Stimulated activated CD4-positive, alpha-beta T cell treated with anti-CD3 and anti-CD28 coated beads, Interleukin-1b, Interleukin-23, amount 100 ng/mL, for 4 hours (primary cell): ENCODE results near the gene SERPINH1.

Experiments
- DNase-seq, 2 donors: peaks; one replicate each; pipeline ENCODE4 v3.0.0-alpha.2; 2020; ENCODE audit warnings: low read depth in 2 of 2

SERPINH1 gene

GRCh38 chr11:75532200-75533048, 29.6 kb upstream of the SERPINH1 start:
- peak; percentile 67 to 86 for DNase-seq

- no peak for DNase-seq
Observed at GRCh38 chr11:75533896-75534258, 28.2 kb upstream of the SERPINH1 start.

GRCh38 chr11:75534259-75535069, 27.6 kb upstream of the SERPINH1 start:
- no peak for DNase-seq

DNA sequence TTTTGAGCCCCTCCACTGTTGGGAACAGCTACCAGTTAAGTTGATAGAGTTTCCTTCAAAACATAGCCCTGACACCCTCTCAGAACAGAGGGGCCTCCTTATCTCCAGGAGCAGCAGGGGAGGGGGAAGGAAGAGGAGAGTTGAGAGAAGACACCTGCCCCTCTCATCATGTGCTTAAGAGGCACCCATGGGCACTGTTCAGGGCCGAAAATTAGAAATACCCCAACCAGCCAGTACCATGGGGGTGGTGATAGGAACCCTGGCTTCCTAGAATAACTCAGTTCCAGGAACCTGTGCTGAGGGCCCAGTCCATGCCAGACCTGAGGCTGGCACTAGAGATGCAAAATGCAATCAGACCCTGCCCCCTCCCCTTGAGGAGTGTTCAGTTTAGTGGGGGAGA, 27.0 kb upstream of the SERPINH1 start:
- DNase-seq: no peak

DNA sequence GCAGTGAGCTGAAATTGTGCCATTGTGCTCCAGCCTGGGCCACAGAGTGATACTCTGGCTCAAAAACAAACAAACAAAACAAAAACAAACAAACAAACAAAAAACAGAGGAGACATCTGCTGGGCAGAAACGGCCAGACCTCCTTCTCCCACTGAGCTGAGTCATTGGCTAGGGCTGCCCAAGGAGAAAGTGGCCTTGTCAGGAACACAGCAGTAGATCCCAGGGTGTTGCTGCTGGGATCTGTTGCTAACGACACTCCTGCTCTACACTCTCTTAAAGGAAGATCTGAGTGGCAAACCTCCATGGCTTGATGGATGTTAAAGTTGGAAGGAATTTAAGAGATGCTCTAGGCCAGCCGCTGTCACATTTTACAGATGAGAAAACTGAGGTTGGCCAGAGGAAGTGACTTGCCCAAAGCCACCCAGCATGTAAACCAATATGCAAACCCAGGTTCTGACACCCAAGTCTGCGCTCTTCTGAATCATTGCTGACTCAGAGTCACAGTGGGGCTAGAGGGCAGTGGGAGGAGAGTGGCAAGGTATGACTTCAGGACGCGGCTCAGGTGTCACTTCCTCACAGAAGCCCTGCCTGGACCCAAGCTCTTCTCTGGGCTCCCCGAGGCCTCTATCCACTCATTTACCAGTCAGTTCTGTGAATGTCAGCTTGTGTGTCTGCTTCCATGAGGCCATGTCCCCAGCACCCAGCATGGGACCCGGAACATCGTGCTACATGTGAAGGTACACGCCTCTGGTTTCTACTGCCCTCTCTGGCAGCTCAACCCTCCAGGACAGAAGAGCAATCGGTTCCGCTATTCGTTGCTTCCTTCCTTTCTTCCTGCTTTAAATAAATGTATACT, 25.0 kb upstream of the SERPINH1 start:
- peak in 1 of 2 donors; percentile 34 for DNase-seq

GRCh38 chr11:75537740-75538139, 24.3 kb upstream of the SERPINH1 start:
- no peak for DNase-seq

DNA sequence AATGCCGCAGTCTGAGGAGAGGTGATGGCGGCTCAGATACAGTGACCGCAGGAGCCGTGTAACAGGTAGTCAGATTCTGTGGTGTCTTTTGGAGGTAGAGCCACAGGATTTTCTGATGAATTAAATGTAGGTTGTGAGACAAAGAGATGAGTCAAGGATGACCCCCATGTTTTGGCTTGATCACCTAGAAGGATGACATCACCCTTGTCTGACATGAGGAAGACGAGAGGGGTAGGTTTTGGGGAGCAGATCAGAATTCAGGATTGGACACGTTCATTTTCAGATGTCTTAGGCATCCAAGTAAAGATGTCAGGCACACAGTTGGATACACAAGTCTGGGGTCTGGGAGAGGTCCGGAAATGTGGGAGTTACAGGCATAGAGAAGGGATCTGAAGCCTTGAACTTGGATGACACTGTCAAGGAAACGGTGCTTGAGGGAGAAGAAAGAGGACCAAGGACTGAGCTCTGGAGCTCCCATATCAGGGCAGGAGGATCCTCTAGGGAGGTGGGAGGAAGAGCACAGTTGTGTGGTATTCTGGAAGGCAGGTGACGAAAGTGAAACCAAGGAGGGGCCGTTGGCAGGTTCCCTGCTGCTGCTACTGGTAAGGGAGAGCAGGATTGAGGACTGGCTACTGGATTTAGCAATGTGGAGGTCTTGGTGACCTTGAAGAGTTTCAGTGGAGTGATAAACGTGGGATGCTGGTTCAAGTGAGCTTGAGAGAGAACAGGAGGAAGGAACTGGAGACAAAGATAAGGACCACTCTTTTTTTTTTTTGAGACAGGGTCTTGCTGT, 23.7 kb upstream of the SERPINH1 start:
- no peak for DNase-seq

DNA sequence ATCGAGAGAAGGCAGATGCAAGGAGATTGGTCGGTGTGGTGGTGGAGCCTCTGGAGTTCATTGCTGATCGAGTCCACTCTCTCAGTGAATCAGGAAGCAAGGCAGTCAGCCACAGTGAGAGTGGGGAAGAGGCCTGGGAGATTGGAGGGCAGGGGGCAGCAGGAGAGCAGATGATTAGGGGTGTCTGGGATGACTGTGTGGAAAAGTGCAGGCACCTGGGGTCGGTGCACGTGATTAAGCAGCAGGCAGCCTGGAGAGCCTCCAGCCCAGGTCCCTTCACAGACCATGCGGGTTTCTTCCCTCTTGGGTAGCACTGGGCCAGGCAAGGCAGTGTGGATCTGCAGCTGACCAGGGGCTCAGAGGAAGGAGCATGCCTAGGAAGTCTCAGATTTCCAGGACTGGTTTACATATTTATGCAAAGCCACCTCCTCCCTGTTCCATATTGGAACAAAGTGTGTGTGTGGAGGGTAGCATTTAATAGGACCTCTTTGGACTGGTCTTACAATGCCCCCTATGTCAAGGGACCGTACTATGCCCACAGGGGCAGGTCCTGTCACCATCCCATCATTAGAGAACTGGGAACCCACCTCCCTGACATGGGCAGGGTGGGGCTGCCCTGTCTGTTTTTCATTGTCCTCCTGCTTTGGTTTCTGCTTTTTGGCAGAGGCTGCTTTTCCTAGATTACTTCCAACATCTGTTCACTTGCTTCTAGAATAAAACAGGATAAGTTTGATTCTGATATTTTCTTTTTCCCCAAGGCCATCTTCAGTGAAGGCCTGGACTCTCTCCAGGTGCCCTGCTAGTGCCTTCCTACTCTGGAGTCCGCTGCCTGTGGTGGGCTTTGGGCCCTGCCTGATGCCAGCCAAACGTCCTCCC, 22.4 kb upstream of the SERPINH1 start:
- DNase-seq: no peak

- no peak for DNase-seq
Observed at GRCh38 chr11:75541193-75542087, 20.6 kb upstream of the SERPINH1 start.

- DNase-seq: no peak
Observed at GRCh38 chr11:75542088-75542438, 20.0 kb upstream of the SERPINH1 start.

- no peak for DNase-seq
Observed at GRCh38 chr11:75543806-75544205, 18.2 kb upstream of the SERPINH1 start.

DNA sequence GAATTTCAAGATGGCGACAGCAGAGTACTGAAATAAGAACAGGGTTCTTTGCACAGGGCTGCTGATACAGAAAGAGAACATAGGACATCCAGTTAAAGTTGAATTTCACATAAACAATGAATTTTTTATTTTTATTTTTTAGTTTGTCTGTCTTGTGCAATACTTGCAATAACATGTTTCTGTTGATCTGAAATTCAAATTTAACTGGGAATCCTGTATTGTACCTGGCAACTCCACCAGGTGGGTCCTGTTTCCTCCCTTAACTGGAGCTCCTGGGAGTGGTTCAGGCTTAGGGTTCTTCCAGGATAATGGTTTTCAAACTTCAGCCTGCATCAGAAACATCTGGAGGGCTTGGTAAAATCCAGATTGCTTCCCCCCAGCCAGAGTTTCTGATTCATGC, 14.9 kb upstream of the SERPINH1 start:
- DNase-seq: no peak

DNA sequence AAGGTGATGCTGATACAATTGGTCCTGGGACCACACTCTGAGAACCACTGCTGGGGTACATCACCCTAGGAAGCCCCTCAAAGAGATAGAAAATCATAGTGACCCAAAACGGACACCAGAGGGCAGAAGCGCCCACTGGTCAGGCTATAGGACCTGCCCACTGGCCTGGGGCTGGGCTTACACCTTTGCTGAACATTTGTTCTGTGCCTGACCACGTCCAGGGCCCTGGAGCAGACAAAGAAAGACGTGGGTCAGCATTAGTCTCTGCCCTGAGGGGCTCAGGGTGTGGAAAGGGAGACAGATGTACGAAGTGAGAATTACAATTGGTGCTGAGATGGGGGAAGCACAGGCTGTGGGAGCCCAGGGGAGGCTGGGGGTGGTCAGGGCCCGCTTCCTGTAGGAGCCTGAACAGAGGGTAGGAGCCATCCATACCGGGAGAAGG, 14.4 kb upstream of the SERPINH1 start:
- DNase-seq: no peak

DNA sequence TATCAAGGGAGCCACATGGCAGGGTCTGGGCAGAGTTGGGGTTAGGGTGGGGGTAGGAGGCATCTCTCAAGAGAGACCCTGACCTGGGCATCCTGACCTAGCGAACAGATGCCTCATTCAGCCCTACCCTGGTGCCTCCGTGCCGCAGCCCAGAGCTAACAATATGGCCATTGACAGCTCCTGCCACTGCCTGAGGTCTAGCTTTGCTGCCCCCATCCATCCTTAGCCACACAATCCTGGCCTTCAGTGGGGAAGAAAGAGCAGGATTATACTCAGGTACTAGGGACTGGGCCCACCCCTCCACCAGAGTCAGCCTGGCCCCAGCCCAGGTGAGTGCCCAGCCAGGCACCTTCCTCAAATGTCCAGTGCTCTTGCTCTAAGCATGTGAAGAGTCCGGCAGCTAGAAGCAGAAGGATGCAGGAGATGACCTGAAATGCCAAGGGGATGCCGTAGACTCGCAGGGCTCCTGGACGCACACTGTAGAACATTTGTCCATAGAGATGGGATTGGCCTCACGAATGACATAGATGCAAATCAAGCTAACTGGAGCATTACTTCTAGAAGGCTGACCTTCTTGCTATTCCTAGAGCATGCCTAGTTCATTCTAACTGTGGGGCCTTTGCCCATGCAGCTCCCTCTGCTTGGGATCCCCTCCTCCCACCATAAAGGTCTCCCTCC, 13.3 kb upstream of the SERPINH1 start:
- no peak for DNase-seq

GRCh38 chr11:75549370-75549958, 12.6 kb upstream of the SERPINH1 start:
- no peak for DNase-seq

DNA sequence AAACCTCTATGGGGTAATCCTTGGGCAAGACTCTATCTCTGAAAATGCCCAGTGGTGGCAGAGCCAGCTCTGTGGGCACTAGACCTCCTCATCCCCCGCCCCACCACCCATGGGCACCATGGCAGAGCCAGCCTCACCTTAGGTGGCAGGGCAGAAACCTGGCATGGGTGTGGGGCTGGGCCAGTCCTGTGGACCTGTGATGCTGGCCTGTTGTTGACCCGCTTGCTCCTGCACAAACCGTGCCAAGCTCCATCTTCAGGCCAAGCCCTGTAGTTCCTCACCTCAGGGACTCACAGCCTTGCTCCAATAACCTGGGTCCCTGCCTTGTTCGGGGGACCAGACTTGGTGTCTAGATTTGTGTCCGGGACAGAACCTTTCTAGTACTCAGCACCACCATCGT, 8.9 kb upstream of the SERPINH1 start:
- DNase-seq: no peak

DNA sequence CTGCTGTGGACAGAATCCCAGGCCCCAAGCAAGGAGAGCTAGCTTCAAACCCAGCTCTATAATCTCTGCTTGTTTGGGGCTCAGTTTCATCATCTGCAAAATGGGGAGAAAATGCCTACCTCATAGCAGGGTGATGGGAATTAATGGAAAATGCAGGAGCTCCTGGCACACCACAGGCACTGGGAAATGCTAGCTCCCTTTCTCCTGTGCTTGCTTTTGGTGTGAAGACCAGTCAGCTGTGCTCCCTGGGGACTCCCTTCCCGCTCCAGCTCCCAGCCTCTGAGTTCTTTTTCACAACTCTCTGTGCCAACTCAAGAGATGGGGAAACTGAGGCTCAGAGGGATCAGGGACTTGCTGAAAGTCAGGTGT, 8.2 kb upstream of the SERPINH1 start:
- DNase-seq: no peak

- no peak for DNase-seq
Observed at GRCh38 chr11:75554258-75555022, 7.6 kb upstream of the SERPINH1 start.
